Epithelial cell of proximal tubule (primary cell): ENCODE data around the gene KCNB1. TPM values are rescaled to one million over a fixed set of nuclear protein-coding genes. Genes with fewer than 3 reads are reported as not detected.
"Not testable (repeated sequence)": the region's sequence is repeated elsewhere in the genome, so short reads cannot be mapped to it uniquely, and the experiment has no call there.

ENCODE experiments used
- DNase-seq: peaks from one replicate; pipeline ENCODE4 v3.0.0-alpha.2; 2011; ENCODE audit warnings: low read depth
- H3K4me3 ChIP-seq: 2 replicates; pipeline ENCODE4 v1.5.1; 2011; ENCODE audit warnings: low read depth, mild to moderate bottlenecking, low read length
- CTCF ChIP-seq: conservative IDR thresholded peaks from 2 replicates; pipeline ENCODE4 v1.5.1; 2012; ENCODE audit warnings: low read depth, mild to moderate bottlenecking, low read length
- total RNA-seq: library from RNA; depleted of rRNA; stranded (reverse); fragments of >200 nt; gene quantifications from 2 replicates; pipeline ENCODE4 v1.2.3, GENCODE V29; 2015

Gene KCNB1
- total RNA-seq, 1 donor from 2014 or later, result not detected

GRCh38 chr20:49415668-49416044 is 66.8 kb downstream of the KCNB1 start:
- H3K4me3 ChIP-seq, result no peak overlapping the region
- TF ChIP-seq CTCF, result no peak
- DNase-seq, result no peak

GRCh38 chr20:49415005-49415667 is 67.3 kb downstream of the KCNB1 start:
- no peak for DNase-seq
- no peak overlapping the region for H3K4me3 ChIP-seq
- TF ChIP-seq CTCF, result no peak

GRCh38 chr20:49413677-49414076 is 68.8 kb downstream of the KCNB1 start:
- TF ChIP-seq CTCF, result no peak
- DNase-seq, result no peak
- H3K4me3 ChIP-seq, result no peak overlapping the region

GRCh38 chr20:49412953-49413352 is 69.5 kb downstream of the KCNB1 start:
- no peak for DNase-seq
- H3K4me3 ChIP-seq, result no peak overlapping the region
- no peak for TF ChIP-seq CTCF

- no peak for DNase-seq
- H3K4me3 ChIP-seq, result no peak overlapping the region
- no peak for TF ChIP-seq CTCF
These were observed 70.2 kb downstream of the KCNB1 start for GRCh38 chr20:49412254-49412653.

GRCh38 chr20:49411221-49411925 is 71.1 kb downstream of the KCNB1 start:
- DNase-seq, result no peak
- no peak for TF ChIP-seq CTCF
- no peak overlapping the region for H3K4me3 ChIP-seq

- not testable (repeated sequence) for H3K4me3 ChIP-seq, DNase-seq
These were observed 72.4 kb downstream of the KCNB1 start for GRCh38 chr20:49409975-49410621.
